Adipocyte (in vitro differentiated cells): Measurements from ENCODE around the gene TMEM82.
A peak's percentile ranks its signal among the peaks of the same experiment; 100 is the strongest.

ENCODE experiments used
- DNase-seq: peaks from one replicate; pipeline ENCODE4 v3.0.0-alpha.2; 2015; ENCODE audit warnings: low read depth
- H3K27me3 ChIP-seq: replicated peaks from 2 replicates; pipeline ENCODE4 v1.7.0; 2013; ENCODE audit warnings: mild to moderate bottlenecking, low read length, moderate library complexity; ENCODE audit not compliant: control insufficient read depth, insufficient read depth
- H3K36me3 ChIP-seq: 2 replicates; pipeline ENCODE4 v1.7.0; 2013; ENCODE audit warnings: low read length, mild to moderate bottlenecking, moderate library complexity; ENCODE audit not compliant: control insufficient read depth, insufficient read depth, severe bottlenecking
- H3K4me1 ChIP-seq: 2 replicates; pipeline ENCODE4 v1.7.0; 2013; ENCODE audit warnings: mild to moderate bottlenecking, low read length, moderate library complexity; ENCODE audit not compliant: control insufficient read depth, insufficient read depth
- H3K4me3 ChIP-seq: 2 replicates; pipeline ENCODE4 v1.7.0; 2013; ENCODE audit warnings: mild to moderate bottlenecking, low read length, moderate library complexity
- H3K9ac ChIP-seq: 2 replicates; pipeline ENCODE4 v1.7.0; 2013; ENCODE audit warnings: mild to moderate bottlenecking, low read length, moderate library complexity
- H3K9me3 ChIP-seq: 2 replicates; pipeline ENCODE4 v1.7.0; 2013; ENCODE audit warnings: mild to moderate bottlenecking, low read length, moderate library complexity; ENCODE audit not compliant: control insufficient read depth

TMEM82 gene

GRCh38 chr1:15706751-15707150 lies 35.5 kb upstream of the TMEM82 start:
- Histone ChIP-seq H3K27me3 (no peaks in the 10 kb centered on the region), H3K4me3 (no peak overlapping the region), H3K9me3 (no peaks in the 10 kb centered on the region), H3K36me3 (peaks cover 9% of the 10 kb centered on the region), H3K9ac (no peak overlapping the region), H3K4me1 (peaks cover 51% of the 10 kb centered on the region)
- no peak for DNase-seq

GRCh38 chr1:15707239-15707925 lies 34.9 kb upstream of the TMEM82 start:
- Histone ChIP-seq H3K36me3 (peaks cover 9% of the 10 kb centered on the region), H3K9ac (no peak overlapping the region), H3K9me3 (no peaks in the 10 kb centered on the region), H3K4me3 (no peak overlapping the region), H3K27me3 (no peaks in the 10 kb centered on the region), H3K4me1 (peaks cover 47% of the 10 kb centered on the region)
- no peak for DNase-seq

GRCh38 chr1:15708486-15709137 lies 33.7 kb upstream of the TMEM82 start:
- Histone ChIP-seq H3K4me3 (no peak overlapping the region), H3K4me1 (peaks cover 37% of the 10 kb centered on the region), H3K9me3 (no peaks in the 10 kb centered on the region), H3K27me3 (no peaks in the 10 kb centered on the region), H3K9ac (no peak overlapping the region), H3K36me3 (peaks cover 9% of the 10 kb centered on the region)
- no peak for DNase-seq

GRCh38 chr1:15709226-15709625 lies 33.1 kb upstream of the TMEM82 start:
- H3K9me3 ChIP-seq = no peaks in the 10 kb centered on the region
- H3K27me3 ChIP-seq = no peaks in the 10 kb centered on the region
- H3K36me3 ChIP-seq = peaks cover 9% of the 10 kb centered on the region
- H3K4me3 ChIP-seq = no peak overlapping the region
- DNase-seq = no peak
- no peak overlapping the region for H3K9ac ChIP-seq
- peaks cover 34% of the 10 kb centered on the region for H3K4me1 ChIP-seq

GRCh38 chr1:15712168-15712567 lies 30.1 kb upstream of the TMEM82 start:
- no peak for DNase-seq
- H3K4me1 ChIP-seq = peaks cover 18% of the 10 kb centered on the region
- H3K9me3 ChIP-seq = no peaks in the 10 kb centered on the region
- no peak overlapping the region for H3K4me3 ChIP-seq
- H3K36me3 ChIP-seq = peaks cover 11% of the 10 kb centered on the region
- H3K9ac ChIP-seq = no peak overlapping the region
- no peaks in the 10 kb centered on the region for H3K27me3 ChIP-seq

- Histone ChIP-seq H3K36me3 (peaks cover 33% of the 10 kb centered on the region), H3K4me1 (peaks cover 12% of the 10 kb centered on the region), H3K27me3 (no peaks in the 10 kb centered on the region), H3K4me3 (no peak overlapping the region), H3K9ac (peak overlapping the region; percentile 45), H3K9me3 (no peaks in the 10 kb centered on the region)
- peak; percentile 52 for DNase-seq
These were observed 27.7 kb upstream of the TMEM82 start for GRCh38 chr1:15714406-15715136.

- H3K9ac ChIP-seq = no peak overlapping the region
- H3K4me3 ChIP-seq = no peak overlapping the region
- no peaks in the 10 kb centered on the region for H3K27me3 ChIP-seq
- H3K4me1 ChIP-seq = peaks cover 14% of the 10 kb centered on the region
- H3K9me3 ChIP-seq = no peaks in the 10 kb centered on the region
- H3K36me3 ChIP-seq = peaks cover 60% of the 10 kb centered on the region
- no peak for DNase-seq
These were observed 24.7 kb upstream of the TMEM82 start for GRCh38 chr1:15717418-15718125.

GRCh38 chr1:15718199-15718601 lies 24.1 kb upstream of the TMEM82 start:
- peaks cover 66% of the 10 kb centered on the region for H3K36me3 ChIP-seq
- peaks cover 20% of the 10 kb centered on the region for H3K4me1 ChIP-seq
- DNase-seq = no peak
- H3K9me3 ChIP-seq = no peaks in the 10 kb centered on the region
- no peaks in the 10 kb centered on the region for H3K27me3 ChIP-seq
- H3K9ac ChIP-seq = no peak overlapping the region
- no peak overlapping the region for H3K4me3 ChIP-seq

- Histone ChIP-seq H3K4me3 (no peak overlapping the region), H3K36me3 (peaks cover 73% of the 10 kb centered on the region), H3K9me3 (no peaks in the 10 kb centered on the region), H3K4me1 (peaks cover 16% of the 10 kb centered on the region), H3K27me3 (no peaks in the 10 kb centered on the region), H3K9ac (no peak overlapping the region)
- no peak for DNase-seq
These were observed 22.7 kb upstream of the TMEM82 start for GRCh38 chr1:15719381-15720120.

GRCh38 chr1:15720861-15721260 lies 21.4 kb upstream of the TMEM82 start:
- Histone ChIP-seq H3K9me3 (no peaks in the 10 kb centered on the region), H3K27me3 (no peaks in the 10 kb centered on the region), H3K4me1 (peaks cover 10% of the 10 kb centered on the region), H3K9ac (no peak overlapping the region), H3K4me3 (no peak overlapping the region), H3K36me3 (peaks cover 82% of the 10 kb centered on the region)
- DNase-seq = no peak
